Uterus (tissue), 2 donors: Measurements from ENCODE around the gene MAP2K7.

Experiments used
- POLR2A ChIP-seq, 2 donors: fragments of 450-650 bp; IDR thresholded peaks; one replicate each; pipeline ENCODE4 v1.6.1; 2016; ENCODE audit warnings: antibody characterized with exemption in 2 of 2, mild to moderate bottlenecking in 1 of 2, moderate library complexity in 1 of 2
- TF ChIP-seq, protein P1 (sequence below), 4 experiments: fragments of 200-600 bp in 2 of 4; fragments of 450-650 bp in 2 of 4; sonication (generic) in 2 of 4; IDR thresholded peaks; one replicate each; pipeline ENCODE4 v1.5.1; 2016 to 2019; ENCODE audit warnings: antibody characterized with exemption in 4 of 4, mild to moderate bottlenecking in 2 of 4, moderate library complexity in 1 of 4

DNA sequence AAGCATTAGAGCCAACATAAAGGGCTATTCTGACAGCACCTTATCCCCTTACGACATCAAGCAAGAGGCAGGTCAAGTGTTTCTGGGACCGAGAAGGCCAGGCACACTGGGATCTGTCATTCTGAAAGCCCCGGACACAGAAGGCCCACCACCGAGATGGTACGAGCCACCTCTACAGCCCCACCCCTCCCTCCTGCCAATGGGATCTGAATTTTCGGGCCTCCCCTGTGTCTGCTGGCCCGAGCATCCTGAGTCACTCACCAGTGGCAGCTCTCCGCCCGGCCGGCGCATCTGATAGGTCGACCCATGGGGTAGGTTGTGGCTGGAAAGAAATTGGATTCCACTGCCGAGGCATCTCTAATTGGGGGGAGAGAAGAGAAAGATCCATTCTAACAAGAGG is 37.2 kb downstream of the MAP2K7 start:
- TF ChIP-seq, protein P1, sequence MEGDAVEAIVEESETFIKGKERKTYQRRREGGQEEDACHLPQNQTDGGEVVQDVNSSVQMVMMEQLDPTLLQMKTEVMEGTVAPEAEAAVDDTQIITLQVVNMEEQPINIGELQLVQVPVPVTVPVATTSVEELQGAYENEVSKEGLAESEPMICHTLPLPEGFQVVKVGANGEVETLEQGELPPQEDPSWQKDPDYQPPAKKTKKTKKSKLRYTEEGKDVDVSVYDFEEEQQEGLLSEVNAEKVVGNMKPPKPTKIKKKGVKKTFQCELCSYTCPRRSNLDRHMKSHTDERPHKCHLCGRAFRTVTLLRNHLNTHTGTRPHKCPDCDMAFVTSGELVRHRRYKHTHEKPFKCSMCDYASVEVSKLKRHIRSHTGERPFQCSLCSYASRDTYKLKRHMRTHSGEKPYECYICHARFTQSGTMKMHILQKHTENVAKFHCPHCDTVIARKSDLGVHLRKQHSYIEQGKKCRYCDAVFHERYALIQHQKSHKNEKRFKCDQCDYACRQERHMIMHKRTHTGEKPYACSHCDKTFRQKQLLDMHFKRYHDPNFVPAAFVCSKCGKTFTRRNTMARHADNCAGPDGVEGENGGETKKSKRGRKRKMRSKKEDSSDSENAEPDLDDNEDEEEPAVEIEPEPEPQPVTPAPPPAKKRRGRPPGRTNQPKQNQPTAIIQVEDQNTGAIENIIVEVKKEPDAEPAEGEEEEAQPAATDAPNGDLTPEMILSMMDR (IDR thresholded peaks at IDR 0.05), result no peak
- no peak for TF ChIP-seq POLR2A (IDR thresholded peaks at IDR 0.05)
